IPS DF 6.9 (cell line): ENCODE measurements around the gene VMO1.
A peak's percentile ranks its signal among the peaks of the same experiment; 100 is the strongest.

Source experiments
- DNase-seq: peaks from one replicate; pipeline ENCODE4 v3.0.0-alpha.2; 2013; ENCODE audit warnings: low read depth, low spot score
- H3K27ac ChIP-seq: one replicate; pipeline ENCODE4 v1.5.1; 2013; ENCODE audit warnings: low read length, control low read depth
- H3K27me3 ChIP-seq: 2 replicates; pipeline ENCODE4 v1.6.1; 2013; ENCODE audit warnings: mild to moderate bottlenecking, low read length; ENCODE audit not compliant: control insufficient read depth, insufficient read depth
- H3K36me3 ChIP-seq: 2 replicates; pipeline ENCODE4 v1.6.1; 2013; ENCODE audit warnings: low read length; ENCODE audit not compliant: control insufficient read depth, insufficient read depth
- H3K4me1 ChIP-seq: 2 replicates; pipeline ENCODE4 v1.6.1; 2013; ENCODE audit warnings: low read length; ENCODE audit not compliant: control insufficient read depth, insufficient read depth
- H3K4me3 ChIP-seq: 2 replicates; pipeline ENCODE4 v1.5.1; 2013; ENCODE audit warnings: mild to moderate bottlenecking, low read length
- H3K9me3 ChIP-seq: 2 replicates; pipeline ENCODE4 v1.6.1; 2013; ENCODE audit warnings: low read length, inconsistent platforms; ENCODE audit not compliant: control insufficient read depth, insufficient read depth
- WGBS: extraction: QIAGEN DNeasy Blood & Tissue Kit; methylation state at CpG from one replicate; pipeline ENCODE4 v1.1.7; 2013; ENCODE audit warnings: mixed read lengths, missing lambda C conversion rate; ENCODE audit not compliant: insufficient read length, insufficient coverage; 5-methylcytosine and 5-hydroxymethylcytosine counted together

The VMO1 gene

GRCh38 chr17:4815043-4815675, 29.0 kb upstream of the VMO1 start:
- Histone ChIP-seq H3K9me3 (no peaks in the 10 kb centered on the region), H3K27me3 (no peaks in the 10 kb centered on the region), H3K36me3 (peaks cover 14% of the 10 kb centered on the region), H3K27ac (no peak overlapping the region), H3K4me1 (no peaks in the 10 kb centered on the region), H3K4me3 (no peak overlapping the region)
- DNase-seq, result no peak
- WGBS, result 100% methylated on average over 1 of the region's 7 CpGs

GRCh38 chr17:4812690-4813089, 26.5 kb upstream of the VMO1 start:
- Histone ChIP-seq H3K27me3 (no peaks in the 10 kb centered on the region), H3K36me3 (peaks cover 14% of the 10 kb centered on the region), H3K4me1 (no peaks in the 10 kb centered on the region), H3K4me3 (no peak overlapping the region), H3K27ac (no peak overlapping the region), H3K9me3 (no peaks in the 10 kb centered on the region)
- no CpG with 5 or more reads among the region's 7 CpGs for WGBS
- DNase-seq, result no peak

- no peak overlapping the region for H3K4me3 ChIP-seq
- no peaks in the 10 kb centered on the region for H3K9me3 ChIP-seq
- no peaks in the 10 kb centered on the region for H3K27me3 ChIP-seq
- no peaks in the 10 kb centered on the region for H3K4me1 ChIP-seq
- WGBS, result no CpG with 5 or more reads among the region's 12 CpGs
- DNase-seq, result no peak
- H3K27ac ChIP-seq, result no peak overlapping the region
- H3K36me3 ChIP-seq, result peaks cover 7% of the 10 kb centered on the region
Observed at GRCh38 chr17:4811471-4811870, 25.3 kb upstream of the VMO1 start.

- Histone ChIP-seq H3K27me3 (no peaks in the 10 kb centered on the region), H3K9me3 (no peaks in the 10 kb centered on the region), H3K36me3 (peaks cover 6% of the 10 kb centered on the region), H3K4me3 (no peak overlapping the region), H3K27ac (no peak overlapping the region), H3K4me1 (no peaks in the 10 kb centered on the region)
- no peak for DNase-seq
- WGBS, result no CpG with 5 or more reads among the region's 13 CpGs
Observed at GRCh38 chr17:4810696-4811290, 24.6 kb upstream of the VMO1 start.

- no CpG with 5 or more reads among the region's 6 CpGs for WGBS
- Histone ChIP-seq H3K27me3 (no peaks in the 10 kb centered on the region), H3K4me1 (no peaks in the 10 kb centered on the region), H3K4me3 (no peak overlapping the region), H3K27ac (no peak overlapping the region), H3K36me3 (0 out of 2 replicates have a peak, but pooled peaks cover 2% of the 10 kb centered on the region), H3K9me3 (no peaks in the 10 kb centered on the region)
- DNase-seq, result no peak
Observed at GRCh38 chr17:4808378-4808767, 22.2 kb upstream of the VMO1 start.

GRCh38 chr17:4807605-4808377, 21.6 kb upstream of the VMO1 start:
- 0 out of 2 replicates have a peak, but pooled peaks cover 2% of the 10 kb centered on the region for H3K36me3 ChIP-seq
- no peak for DNase-seq
- no peaks in the 10 kb centered on the region for H3K9me3 ChIP-seq
- no CpG with 5 or more reads among the region's 32 CpGs for WGBS
- no peak overlapping the region for H3K27ac ChIP-seq
- no peaks in the 10 kb centered on the region for H3K4me1 ChIP-seq
- peak overlapping the region; percentile 87; the same call in 1 of the 2 replicates for H3K4me3 ChIP-seq
- H3K27me3 ChIP-seq, result no peaks in the 10 kb centered on the region

- H3K27me3 ChIP-seq, result no peaks in the 10 kb centered on the region
- no CpG with 5 or more reads among the region's 106 CpGs for WGBS
- 0 out of 2 replicates have a peak, but pooled peaks cover 2% of the 10 kb centered on the region for H3K36me3 ChIP-seq
- H3K9me3 ChIP-seq, result no peaks in the 10 kb centered on the region
- no peaks in the 10 kb centered on the region for H3K4me1 ChIP-seq
- H3K4me3 ChIP-seq, result peak within 1 kb of the TSS; percentile 87
- H3K27ac ChIP-seq, result no peak within 1 kb of the TSS
- DNase-seq, result no peak
Observed at GRCh38 chr17:4806777-4807604, 20.8 kb upstream of the VMO1 start, which contains the start of gene PLD2. Gene PLD2 (plus strand): TSS chr17:4807152. CDS start chr17:4807773, 621 bp downstream.

- no peaks in the 10 kb centered on the region for H3K4me1 ChIP-seq
- no peak overlapping the region for H3K27ac ChIP-seq
- H3K27me3 ChIP-seq, result no peaks in the 10 kb centered on the region
- 0 out of 2 replicates have a peak, but pooled peaks cover 2% of the 10 kb centered on the region for H3K36me3 ChIP-seq
- H3K4me3 ChIP-seq, result peak overlapping the region; percentile 87
- no peak for DNase-seq
- H3K9me3 ChIP-seq, result no peaks in the 10 kb centered on the region
- WGBS, result no CpG with 5 or more reads among the region's 16 CpGs
Observed at GRCh38 chr17:4806456-4806776, 20.3 kb upstream of the VMO1 start.

GRCh38 chr17:4802228-4802627, 16.1 kb upstream of the VMO1 start, which contains the start of gene C17orf114:
Gene C17orf114 (minus strand): TSS chr17:4802328.
- no CpG with 5 or more reads among the region's 9 CpGs for WGBS
- no peaks in the 10 kb centered on the region for H3K4me1 ChIP-seq
- no peak within 1 kb of the TSS for H3K4me3 ChIP-seq
- no peak for DNase-seq
- no peak within 1 kb of the TSS for H3K27ac ChIP-seq
- peaks cover 11% of the 10 kb centered on the region; the same call in 1 of the 2 replicates for H3K36me3 ChIP-seq
- H3K27me3 ChIP-seq, result no peaks in the 10 kb centered on the region
- H3K9me3 ChIP-seq, result no peaks in the 10 kb centered on the region
